ENCODE measurements around the gene GGA3.

The GGA3 gene

GRCh38 chr17:75242461-75243042 lies 18.9 kb downstream of the GGA3 start:
- Mint-ChIP-seq H3K4me1 (ENCODE audit: low read depth) (peaks cover 68% of the 10 kb centered on the region), H3K9me3 (no peaks in the 10 kb centered on the region), H3K27me3 (no peaks in the 10 kb centered on the region), H3K36me3 (ENCODE audit: low read depth) (peaks cover 65% of the 10 kb centered on the region), H3K27ac (peak overlapping the region; percentile 87), H3K4me3 (peak overlapping the region; percentile 52)

- Mint-ChIP-seq H3K36me3 (ENCODE audit: low read depth) (peaks cover 67% of the 10 kb centered on the region), H3K4me3 (peak overlapping the region; percentile 52), H3K9me3 (no peaks in the 10 kb centered on the region), H3K4me1 (ENCODE audit: low read depth) (peaks cover 64% of the 10 kb centered on the region), H3K27me3 (no peaks in the 10 kb centered on the region), H3K27ac (peak overlapping the region; percentile 87)
These were observed 19.4 kb downstream of the GGA3 start for GRCh38 chr17:75241996-75242460.

- Mint-ChIP-seq H3K27me3 (no peaks in the 10 kb centered on the region), H3K27ac (peak overlapping the region; percentile 3), H3K4me3 (no peak overlapping the region), H3K36me3 (ENCODE audit: low read depth) (peaks cover 67% of the 10 kb centered on the region), H3K4me1 (ENCODE audit: low read depth) (peaks cover 59% of the 10 kb centered on the region), H3K9me3 (no peaks in the 10 kb centered on the region)
These were observed 19.9 kb downstream of the GGA3 start for GRCh38 chr17:75241502-75241901.

- Mint-ChIP-seq H3K27me3 (no peaks in the 10 kb centered on the region), H3K4me1 (ENCODE audit: low read depth) (peaks cover 56% of the 10 kb centered on the region), H3K9me3 (no peaks in the 10 kb centered on the region), H3K36me3 (ENCODE audit: low read depth) (peaks cover 68% of the 10 kb centered on the region), H3K4me3 (no peak overlapping the region), H3K27ac (no peak overlapping the region)
These were observed 20.3 kb downstream of the GGA3 start for GRCh38 chr17:75241143-75241430.

- H3K27ac Mint-ChIP-seq, result peak overlapping the region; percentile 72
- H3K4me3 Mint-ChIP-seq, result no peak overlapping the region
- H3K27me3 Mint-ChIP-seq, result no peaks in the 10 kb centered on the region
- H3K9me3 Mint-ChIP-seq, result no peaks in the 10 kb centered on the region
- H3K36me3 Mint-ChIP-seq (ENCODE audit: low read depth), result peaks cover 67% of the 10 kb centered on the region
- peaks cover 55% of the 10 kb centered on the region for H3K4me1 Mint-ChIP-seq (ENCODE audit: low read depth)
These were observed 20.8 kb downstream of the GGA3 start for GRCh38 chr17:75240394-75241142.

GRCh38 chr17:75239778-75240393 lies 21.5 kb downstream of the GGA3 start:
- H3K9me3 Mint-ChIP-seq, result no peaks in the 10 kb centered on the region
- no peak overlapping the region for H3K4me3 Mint-ChIP-seq
- no peaks in the 10 kb centered on the region for H3K27me3 Mint-ChIP-seq
- peaks cover 67% of the 10 kb centered on the region for H3K36me3 Mint-ChIP-seq (ENCODE audit: low read depth)
- peak overlapping the region; percentile 72 for H3K27ac Mint-ChIP-seq
- peaks cover 53% of the 10 kb centered on the region for H3K4me1 Mint-ChIP-seq (ENCODE audit: low read depth)

GRCh38 chr17:75239214-75239613 lies 22.2 kb downstream of the GGA3 start:
- Mint-ChIP-seq H3K4me1 (ENCODE audit: low read depth) (peaks cover 46% of the 10 kb centered on the region), H3K27ac (peak overlapping the region; percentile 83), H3K36me3 (ENCODE audit: low read depth) (peaks cover 68% of the 10 kb centered on the region), H3K27me3 (no peaks in the 10 kb centered on the region), H3K4me3 (no peak overlapping the region), H3K9me3 (no peaks in the 10 kb centered on the region)

- Mint-ChIP-seq H3K4me1 (ENCODE audit: low read depth) (peaks cover 41% of the 10 kb centered on the region), H3K36me3 (ENCODE audit: low read depth) (peaks cover 66% of the 10 kb centered on the region), H3K9me3 (no peaks in the 10 kb centered on the region), H3K27ac (peak overlapping the region; percentile 83), H3K4me3 (peak overlapping the region; percentile 33), H3K27me3 (no peaks in the 10 kb centered on the region)
These were observed 22.7 kb downstream of the GGA3 start for GRCh38 chr17:75238684-75239191.

- peaks cover 35% of the 10 kb centered on the region for H3K4me1 Mint-ChIP-seq (ENCODE audit: low read depth)
- peaks cover 64% of the 10 kb centered on the region for H3K36me3 Mint-ChIP-seq (ENCODE audit: low read depth)
These were observed 23.3 kb downstream of the GGA3 start for GRCh38 chr17:75238020-75238580.

GRCh38 chr17:75237100-75238014 lies 24.0 kb downstream of the GGA3 start:
- Mint-ChIP-seq H3K9me3 (no peaks in the 10 kb centered on the region), H3K27ac (peak overlapping the region; percentile 79), H3K4me1 (ENCODE audit: low read depth) (peaks cover 27% of the 10 kb centered on the region), H3K4me3 (no peak overlapping the region), H3K27me3 (no peaks in the 10 kb centered on the region), H3K36me3 (ENCODE audit: low read depth) (peaks cover 66% of the 10 kb centered on the region)

More at GRCh38 chr17:75238020-75238580, 23.3 kb downstream of the GGA3 start:
- Mint-ChIP-seq H3K4me3 (no peak overlapping the region), H3K9me3 (no peaks in the 10 kb centered on the region), H3K27me3 (no peaks in the 10 kb centered on the region), H3K27ac (no peak overlapping the region)

GRCh38 chr17:75232786-75233185 lies 28.6 kb downstream of the GGA3 start:
- Mint-ChIP-seq H3K27me3 (no peaks in the 10 kb centered on the region), H3K4me1 (ENCODE audit: low read depth) (no peaks in the 10 kb centered on the region), H3K36me3 (ENCODE audit: low read depth) (peaks cover 62% of the 10 kb centered on the region), H3K4me3 (no peak overlapping the region), H3K9me3 (no peaks in the 10 kb centered on the region), H3K27ac (no peak overlapping the region)

GRCh38 chr17:75231741-75232464 lies 29.5 kb downstream of the GGA3 start:
- H3K27ac Mint-ChIP-seq, result no peak overlapping the region
- H3K4me3 Mint-ChIP-seq, result no peak overlapping the region
- peaks cover 58% of the 10 kb centered on the region for H3K36me3 Mint-ChIP-seq (ENCODE audit: low read depth)
- no peaks in the 10 kb centered on the region for H3K9me3 Mint-ChIP-seq
- no peaks in the 10 kb centered on the region for H3K27me3 Mint-ChIP-seq
- H3K4me1 Mint-ChIP-seq (ENCODE audit: low read depth), result no peaks in the 10 kb centered on the region

- Mint-ChIP-seq H3K4me3 (no peak overlapping the region), H3K9me3 (no peaks in the 10 kb centered on the region), H3K4me1 (ENCODE audit: low read depth) (no peaks in the 10 kb centered on the region), H3K27ac (no peak overlapping the region), H3K36me3 (ENCODE audit: low read depth) (peaks cover 56% of the 10 kb centered on the region), H3K27me3 (no peaks in the 10 kb centered on the region)
These were observed 30.3 kb downstream of the GGA3 start for GRCh38 chr17:75231071-75231470.

GRCh38 chr17:75228847-75229246 lies 32.6 kb downstream of the GGA3 start:
- Mint-ChIP-seq H3K36me3 (ENCODE audit: low read depth) (peaks cover 59% of the 10 kb centered on the region), H3K9me3 (no peaks in the 10 kb centered on the region), H3K27me3 (no peaks in the 10 kb centered on the region), H3K27ac (no peak overlapping the region), H3K4me3 (no peak overlapping the region), H3K4me1 (ENCODE audit: low read depth) (no peaks in the 10 kb centered on the region)
